ENCODE results near the gene SIK2.

- TF ChIP-seq TCF7L2 (IDR thresholded peaks at IDR 0.05; ENCODE audit: borderline replicate concordance, extremely low read depth, insufficient read depth, insufficient read length): no peak
- TF ChIP-seq CTCF (IDR thresholded peaks at IDR 0.05 in 2 of 3, conservative IDR thresholded peaks at IDR 0.05 in 1 of 3; ENCODE audit: borderline replicate concordance in 1 of 3, insufficient read depth in 1 of 3, low read depth in 2 of 3, low read length in 2 of 3): no peak
- no peak for TF ChIP-seq ZNF274 (IDR thresholded peaks at IDR 0.05; ENCODE audit: low read depth, low read length)
Measured at GRCh38 chr11:111749646-111750045, 147.4 kb downstream of the SIK2 start.

Data from HCT116 (cell line).